PC-3 (cell line): Measurements from ENCODE around the gene UNC13C.

Experiments
- EZH2 ChIP-seq: fragments of 300-600 bp; sonication (generic); IDR thresholded peaks from one replicate; pipeline ENCODE4 v1.6.1; 2017; ENCODE audit warnings: antibody characterized with exemption, mild to moderate bottlenecking, low read length; ENCODE audit not compliant: unreplicated experiment
- TF ChIP-seq, protein P1 (sequence below): fragments of 300-600 bp; sonication (generic); conservative IDR thresholded peaks from 2 replicates; pipeline ENCODE4 v1.5.1; 2017; ENCODE audit warnings: antibody characterized with exemption, low read depth, mild to moderate bottlenecking, low read length

DNA sequence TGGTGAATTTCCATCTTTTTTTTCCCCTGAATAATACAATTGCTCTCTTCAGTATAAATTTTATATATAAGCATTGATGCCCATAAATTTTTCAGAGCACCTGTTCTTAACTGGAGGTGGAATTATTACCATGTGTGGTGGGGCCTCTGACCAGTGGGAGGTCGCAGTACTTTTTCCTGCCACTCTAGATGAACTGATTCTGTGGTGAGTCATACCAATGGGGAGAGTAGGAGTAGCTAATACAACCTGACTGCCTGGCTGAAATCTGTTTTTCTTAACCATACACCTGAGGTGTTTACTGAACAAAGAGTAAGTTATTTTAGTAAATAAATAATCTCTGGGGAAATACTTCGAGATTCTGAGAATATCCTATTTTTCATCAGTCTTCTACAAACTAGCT, 67.2 kb downstream of the UNC13C start:
- TF ChIP-seq, protein P1, sequence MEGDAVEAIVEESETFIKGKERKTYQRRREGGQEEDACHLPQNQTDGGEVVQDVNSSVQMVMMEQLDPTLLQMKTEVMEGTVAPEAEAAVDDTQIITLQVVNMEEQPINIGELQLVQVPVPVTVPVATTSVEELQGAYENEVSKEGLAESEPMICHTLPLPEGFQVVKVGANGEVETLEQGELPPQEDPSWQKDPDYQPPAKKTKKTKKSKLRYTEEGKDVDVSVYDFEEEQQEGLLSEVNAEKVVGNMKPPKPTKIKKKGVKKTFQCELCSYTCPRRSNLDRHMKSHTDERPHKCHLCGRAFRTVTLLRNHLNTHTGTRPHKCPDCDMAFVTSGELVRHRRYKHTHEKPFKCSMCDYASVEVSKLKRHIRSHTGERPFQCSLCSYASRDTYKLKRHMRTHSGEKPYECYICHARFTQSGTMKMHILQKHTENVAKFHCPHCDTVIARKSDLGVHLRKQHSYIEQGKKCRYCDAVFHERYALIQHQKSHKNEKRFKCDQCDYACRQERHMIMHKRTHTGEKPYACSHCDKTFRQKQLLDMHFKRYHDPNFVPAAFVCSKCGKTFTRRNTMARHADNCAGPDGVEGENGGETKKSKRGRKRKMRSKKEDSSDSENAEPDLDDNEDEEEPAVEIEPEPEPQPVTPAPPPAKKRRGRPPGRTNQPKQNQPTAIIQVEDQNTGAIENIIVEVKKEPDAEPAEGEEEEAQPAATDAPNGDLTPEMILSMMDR: no peak
- TF ChIP-seq EZH2: no peak
